CD14-positive monocyte (primary cell): Measurements from ENCODE around the gene GUCA1C. TPM values are rescaled to one million over a fixed set of nuclear protein-coding genes. Genes with fewer than 3 reads are reported as not detected.

Source experiments
- DNase-seq, 3 donors: peaks; one replicate each; pipeline ENCODE4 v3.0.0-alpha.2; 2011 to 2022
- H2AFZ ChIP-seq: 2 replicates; pipeline ENCODE4 v1.6.0; 2012; ENCODE audit warnings: mild to moderate bottlenecking, low read depth, low read length, inconsistent platforms; ENCODE audit not compliant: insufficient read depth, poor library complexity, severe bottlenecking
- H3K27ac ChIP-seq, 2 donors: 1 replicate in 1 of 2; 2 replicates in 1 of 2; pipeline ENCODE4 v1.5.1; 2012 to 2013; ENCODE audit warnings: low read length in 2 of 2, control low read depth in 1 of 2, inconsistent platforms in 1 of 2, low read depth in 1 of 2, mild to moderate bottlenecking in 1 of 2
- H3K27me3 ChIP-seq, 2 donors: one replicate each; pipeline versions ENCODE4 v1.6.0 to v1.6.1; 2011 to 2013; ENCODE audit warnings: low read length in 2 of 2; ENCODE audit not compliant: control insufficient read depth in 2 of 2, insufficient read depth in 2 of 2
- H3K36me3 ChIP-seq, 2 donors: replicated peaks in 1 of 2; 1 replicate in 1 of 2; 2 replicates in 1 of 2; pipeline versions ENCODE4 v1.5.1 to v1.6.1; 2012 to 2013; ENCODE audit warnings: low read length in 2 of 2, control low read depth in 1 of 2, inconsistent platforms in 1 of 2, mild to moderate bottlenecking in 1 of 2; ENCODE audit not compliant: insufficient read depth in 2 of 2, control insufficient read depth in 1 of 2
- H3K4me1 ChIP-seq, 2 donors: 1 replicate in 1 of 2; 2 replicates in 1 of 2; pipeline versions ENCODE4 v1.5.1 to v1.6.1; 2012 to 2013; ENCODE audit warnings: low read length in 2 of 2, control low read depth in 1 of 2, inconsistent platforms in 1 of 2, mild to moderate bottlenecking in 1 of 2, moderate library complexity in 1 of 2; ENCODE audit not compliant: insufficient read depth in 2 of 2, control insufficient read depth in 1 of 2
- H3K4me2 ChIP-seq: replicated peaks from 2 replicates; pipeline ENCODE3; 2012; ENCODE audit warnings: low read length, moderate library complexity, mild to moderate bottlenecking; ENCODE audit not compliant: poor library complexity, severe bottlenecking; ENCODE audit errors: extremely low read depth
- H3K4me3 ChIP-seq, 3 experiments: fragments of 200-600 bp in 1 of 3; sonication (generic) in 1 of 3; replicated peaks in 1 of 3; 1 replicate in 2 of 3; 2 replicates in 1 of 3; pipeline ENCODE4 v1.5.1; 2011 to 2013; ENCODE audit warnings: low read length in 3 of 3, mild to moderate bottlenecking in 3 of 3, control low read depth in 2 of 3, low read depth in 2 of 3, inconsistent platforms in 1 of 3, moderate library complexity in 1 of 3
- H3K79me2 ChIP-seq: 2 replicates; pipeline ENCODE4 v1.6.0; 2012; ENCODE audit warnings: mild to moderate bottlenecking, control low read depth, inconsistent platforms, low read length, moderate library complexity; ENCODE audit not compliant: insufficient read depth
- H3K9ac ChIP-seq: 2 replicates; pipeline ENCODE4 v1.6.0; 2017; ENCODE audit warnings: low read length, mild to moderate bottlenecking; ENCODE audit not compliant: insufficient read depth, poor library complexity, severe bottlenecking
- H3K9me3 ChIP-seq, 2 donors: replicated peaks in 1 of 2; 1 replicate in 1 of 2; 2 replicates in 1 of 2; pipeline versions ENCODE4 v1.5.1 to v1.6.1; 2012 to 2013; ENCODE audit warnings: low read length in 2 of 2, control low read depth in 1 of 2; ENCODE audit not compliant: control insufficient read depth in 1 of 2, insufficient read depth in 1 of 2
- H4K20me1 ChIP-seq: 2 replicates; pipeline ENCODE4 v1.6.0; 2012; ENCODE audit warnings: mild to moderate bottlenecking, low read length, control low read depth, moderate library complexity; ENCODE audit not compliant: insufficient read depth
- H3K27ac Mint-ChIP-seq, 7 donors: one replicate each; pipeline ENCODE4 v1.8.0; 2020; ENCODE audit warnings: mild to moderate bottlenecking in 7 of 7, mixed read lengths in 7 of 7, moderate library complexity in 6 of 7, inconsistent platforms in 2 of 7
- H3K27me3 Mint-ChIP-seq, 3 donors: one replicate each; pipeline ENCODE4 v1.8.0; 2021 to 2022; ENCODE audit warnings: low read depth in 3 of 3, mild to moderate bottlenecking in 3 of 3, mixed read lengths in 3 of 3, moderate library complexity in 3 of 3, inconsistent platforms in 1 of 3
- H3K36me3 Mint-ChIP-seq, 2 donors: one replicate each; pipeline ENCODE4 v1.8.0; 2020; ENCODE audit warnings: mixed read lengths in 2 of 2, inconsistent platforms in 1 of 2, mild to moderate bottlenecking in 1 of 2
- H3K4me1 Mint-ChIP-seq: one replicate; pipeline ENCODE4 v1.8.0; 2020; ENCODE audit warnings: mild to moderate bottlenecking, mixed read lengths
- H3K4me3 Mint-ChIP-seq, 2 donors: one replicate each; pipeline ENCODE4 v1.8.0; 2020; ENCODE audit warnings: mild to moderate bottlenecking in 2 of 2, mixed read lengths in 2 of 2, moderate library complexity in 1 of 2
- H3K9me3 Mint-ChIP-seq, 7 donors: one replicate each; pipeline ENCODE4 v1.8.0; 2020 to 2022; ENCODE audit warnings: mixed read lengths in 7 of 7, mild to moderate bottlenecking in 6 of 7, moderate library complexity in 6 of 7, inconsistent platforms in 2 of 7
- WGBS: methylation state at CpG from one replicate; pipeline ENCODE4 v1.1.5; 2013; ENCODE audit warnings: missing lambda C conversion rate; ENCODE audit not compliant: insufficient coverage; 5-methylcytosine and 5-hydroxymethylcytosine counted together
- intact Hi-C, 2 donors: fragments of 100-400 bp; cut with micrococcal nuclease; formaldehyde crosslinking; loops; one replicate each; pipeline versions ENCODE4 v1.15.0 to v1.15.1; 2023
- polyA plus RNA-seq, 3 donors: library from polyadenylated mRNA; depleted of rRNA in 1 of 3; unstranded in 2 of 3; stranded (reverse) in 1 of 3; fragments of 300-500 nt in 2 of 3; fragments of >200 nt in 1 of 3; fragmentation: Illumina TruSeq in 2 of 3; gene quantifications; 1 replicate in 2 of 3; 2 replicates in 1 of 3; pipeline ENCODE4 v1.2.3, GENCODE V29; 2012 to 2021
- TF ChIP-seq, protein P1 (sequence below): fragments of 200-600 bp; IDR thresholded peaks from one replicate; pipeline ENCODE4 v1.8.0; 2022; ENCODE audit warnings: antibody characterized with exemption, mild to moderate bottlenecking

Gene GUCA1C
- polyA plus RNA-seq, 3 donors: not detected

DNA sequence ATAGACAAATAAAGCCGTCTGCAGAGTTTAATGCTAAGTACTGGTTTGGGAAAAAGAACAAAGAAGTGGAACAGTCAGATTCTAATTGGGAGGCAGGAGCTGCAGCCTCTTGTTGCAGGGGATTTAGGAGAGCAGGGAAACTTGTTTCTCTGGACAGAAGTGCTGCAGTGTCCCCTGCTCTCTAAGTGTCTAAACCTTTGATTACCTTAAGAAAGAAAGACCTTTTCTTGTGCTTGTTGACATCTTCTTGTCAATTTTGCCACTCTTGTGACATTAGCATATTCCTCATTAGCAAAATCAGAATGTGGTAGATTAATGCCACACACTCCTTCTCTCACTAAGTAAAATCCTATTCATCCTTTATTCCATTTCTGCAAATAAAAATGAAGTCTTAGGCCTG, 92.3 kb downstream of the GUCA1C start:
- no peak overlapping the region for H3K9ac ChIP-seq
- H3K79me2 ChIP-seq: no peaks in the 10 kb centered on the region
- no peaks in the 10 kb centered on the region for H3K36me3 ChIP-seq
- Mint-ChIP-seq H3K9me3 (peaks cover 0 to 8% (median 3%) of the 10 kb centered on the region in 7 donors), H3K4me3 (no peak overlapping the region), H3K4me1 (no peaks in the 10 kb centered on the region), H3K27ac (no peak overlapping the region), H3K27me3 (no peaks in the 10 kb centered on the region), H3K36me3 (no peaks in the 10 kb centered on the region)
- H3K27me3 ChIP-seq: no peaks in the 10 kb centered on the region
- H3K4me2 ChIP-seq: no peak overlapping the region
- WGBS: 67% methylated on average over 1 of the region's 1 CpG
- intact Hi-C loops: no loop called here
- no peak overlapping the region for H3K4me3 ChIP-seq
- H2AFZ ChIP-seq: no peak overlapping the region
- no peaks in the 10 kb centered on the region for H3K9me3 ChIP-seq
- H4K20me1 ChIP-seq: no peaks in the 10 kb centered on the region
- TF ChIP-seq, protein P1, sequence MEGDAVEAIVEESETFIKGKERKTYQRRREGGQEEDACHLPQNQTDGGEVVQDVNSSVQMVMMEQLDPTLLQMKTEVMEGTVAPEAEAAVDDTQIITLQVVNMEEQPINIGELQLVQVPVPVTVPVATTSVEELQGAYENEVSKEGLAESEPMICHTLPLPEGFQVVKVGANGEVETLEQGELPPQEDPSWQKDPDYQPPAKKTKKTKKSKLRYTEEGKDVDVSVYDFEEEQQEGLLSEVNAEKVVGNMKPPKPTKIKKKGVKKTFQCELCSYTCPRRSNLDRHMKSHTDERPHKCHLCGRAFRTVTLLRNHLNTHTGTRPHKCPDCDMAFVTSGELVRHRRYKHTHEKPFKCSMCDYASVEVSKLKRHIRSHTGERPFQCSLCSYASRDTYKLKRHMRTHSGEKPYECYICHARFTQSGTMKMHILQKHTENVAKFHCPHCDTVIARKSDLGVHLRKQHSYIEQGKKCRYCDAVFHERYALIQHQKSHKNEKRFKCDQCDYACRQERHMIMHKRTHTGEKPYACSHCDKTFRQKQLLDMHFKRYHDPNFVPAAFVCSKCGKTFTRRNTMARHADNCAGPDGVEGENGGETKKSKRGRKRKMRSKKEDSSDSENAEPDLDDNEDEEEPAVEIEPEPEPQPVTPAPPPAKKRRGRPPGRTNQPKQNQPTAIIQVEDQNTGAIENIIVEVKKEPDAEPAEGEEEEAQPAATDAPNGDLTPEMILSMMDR: no peak
- no peak for DNase-seq
- no peaks in the 10 kb centered on the region for H3K4me1 ChIP-seq
- no peak overlapping the region for H3K27ac ChIP-seq

Other genes with a start within 250 kb of the GUCA1C start
- not detected for gene RETNLB, start 196.5 kb downstream of the GUCA1C start, polyA plus RNA-seq
- gene TRAT1, start 131.1 kb downstream of the GUCA1C start, polyA plus RNA-seq: under 1 TPM; 0.04 to 0.37 (median 0.33) TPM
- gene MORC1, start 164.3 kb upstream of the GUCA1C start, polyA plus RNA-seq: not detected
- gene C3orf85, start 182.8 kb upstream of the GUCA1C start, polyA plus RNA-seq: not detected